GM18499 (cell line): Measurements from ENCODE around the gene SIGLEC7.
A peak's percentile ranks its signal among the peaks of the same experiment; 100 is the strongest.

ENCODE experiments used
- ATAC-seq: cut with Tn5 transposase; IDR thresholded peaks from one replicate; pipeline ENCODE4 v1.9.1; 2021; ENCODE audit warnings: moderate number of reproducible peaks; ENCODE audit not compliant: insufficient read depth, unreplicated experiment

The SIGLEC7 gene

GRCh38 chr19:51142119-51142518, at the start of gene SIGLEC7:
SIGLEC7 (plus strand) TSS chr19:51142301; CDS start chr19:51142370, 69 bp downstream.
- ATAC-seq: no peak

DNA sequence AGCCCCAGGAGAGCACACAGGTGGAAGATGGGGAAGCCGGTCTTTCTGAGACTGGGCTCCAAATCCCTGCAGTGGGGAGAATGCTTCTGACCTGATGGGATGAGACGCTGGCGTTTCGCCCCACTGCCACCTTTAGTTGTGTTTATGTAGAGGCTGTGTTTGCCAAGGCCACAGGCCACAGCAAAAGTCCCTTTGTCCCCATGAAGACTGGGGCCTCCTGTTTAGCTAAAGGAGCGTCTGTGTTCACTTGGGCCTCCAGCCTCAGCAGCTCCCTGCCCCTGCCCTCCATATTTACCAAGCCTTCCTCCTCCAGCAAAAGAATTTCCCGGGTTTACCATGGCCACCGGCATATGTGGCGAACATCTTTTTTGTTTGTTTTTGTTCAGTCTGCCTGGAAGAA, 49.0 kb upstream of the SIGLEC7 start:
- no peak for ATAC-seq

DNA sequence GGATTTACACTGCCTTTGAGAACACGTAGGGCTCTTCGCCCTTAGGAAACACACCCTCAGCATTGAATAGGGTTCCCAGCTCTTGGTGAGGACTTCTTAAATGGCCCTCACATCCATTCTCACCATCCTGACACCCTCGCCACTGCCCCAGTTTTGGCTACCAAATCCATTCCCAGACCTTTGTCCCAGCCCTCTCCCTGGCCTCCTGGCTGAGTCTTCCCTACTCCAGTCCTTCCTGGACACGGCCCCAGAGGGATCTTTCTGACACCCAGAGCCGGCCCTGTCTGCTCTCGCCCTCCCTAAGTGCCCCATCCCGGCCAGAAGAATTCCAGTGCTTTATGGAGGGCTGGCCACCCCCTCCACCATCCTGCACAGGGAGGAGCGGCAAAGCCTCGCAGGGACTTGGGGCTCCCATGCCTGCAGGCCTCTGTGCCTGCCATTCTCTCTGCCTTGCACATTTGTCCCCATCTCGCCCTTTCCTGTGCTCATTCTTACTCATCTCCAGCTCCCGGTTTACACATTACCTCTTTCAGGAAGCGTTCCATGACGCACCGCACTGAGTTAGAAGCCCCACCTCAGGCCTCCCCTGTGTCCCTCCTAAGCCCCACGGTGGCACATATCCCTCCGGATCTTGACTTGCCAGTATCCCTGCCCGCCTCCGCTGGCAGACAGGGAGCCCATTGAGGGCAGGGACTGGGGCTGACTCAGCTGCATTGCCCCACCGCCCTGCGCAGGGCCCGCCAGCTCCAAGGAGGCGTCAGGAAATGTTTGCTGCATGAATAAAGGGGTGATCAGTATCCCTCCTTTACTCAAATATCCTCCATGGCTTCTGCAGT, 48.4 kb upstream of the SIGLEC7 start:
- ATAC-seq: no peak

DNA sequence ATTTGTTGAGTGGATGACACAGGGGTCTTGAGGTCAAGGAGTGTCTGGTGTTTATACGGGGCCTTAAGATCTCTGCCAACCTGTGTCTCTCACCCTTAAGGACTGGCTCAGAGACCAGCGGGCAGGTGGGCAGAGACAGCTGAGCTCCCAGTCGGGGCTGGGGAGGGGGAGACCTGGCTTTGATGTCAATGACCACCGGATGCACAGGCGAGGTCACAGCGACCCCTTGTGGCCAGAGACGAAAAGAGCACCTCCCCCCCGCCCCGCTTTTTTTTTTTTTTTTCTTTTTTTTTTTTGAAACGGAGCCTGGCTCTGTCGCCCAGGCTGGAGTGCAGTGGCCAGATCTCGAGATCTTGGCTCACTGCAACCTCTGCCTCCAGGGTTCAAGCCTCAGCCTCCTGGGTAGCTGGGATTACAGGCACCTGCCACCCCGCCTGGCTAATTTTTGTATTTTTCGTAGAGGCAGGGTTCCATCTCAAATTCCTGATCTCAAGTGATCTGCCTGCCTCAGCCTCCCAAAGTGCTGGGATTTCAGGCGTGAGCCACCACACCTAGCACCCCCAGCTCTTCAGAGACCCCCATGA, 47.3 kb upstream of the SIGLEC7 start:
- ATAC-seq: no peak

DNA sequence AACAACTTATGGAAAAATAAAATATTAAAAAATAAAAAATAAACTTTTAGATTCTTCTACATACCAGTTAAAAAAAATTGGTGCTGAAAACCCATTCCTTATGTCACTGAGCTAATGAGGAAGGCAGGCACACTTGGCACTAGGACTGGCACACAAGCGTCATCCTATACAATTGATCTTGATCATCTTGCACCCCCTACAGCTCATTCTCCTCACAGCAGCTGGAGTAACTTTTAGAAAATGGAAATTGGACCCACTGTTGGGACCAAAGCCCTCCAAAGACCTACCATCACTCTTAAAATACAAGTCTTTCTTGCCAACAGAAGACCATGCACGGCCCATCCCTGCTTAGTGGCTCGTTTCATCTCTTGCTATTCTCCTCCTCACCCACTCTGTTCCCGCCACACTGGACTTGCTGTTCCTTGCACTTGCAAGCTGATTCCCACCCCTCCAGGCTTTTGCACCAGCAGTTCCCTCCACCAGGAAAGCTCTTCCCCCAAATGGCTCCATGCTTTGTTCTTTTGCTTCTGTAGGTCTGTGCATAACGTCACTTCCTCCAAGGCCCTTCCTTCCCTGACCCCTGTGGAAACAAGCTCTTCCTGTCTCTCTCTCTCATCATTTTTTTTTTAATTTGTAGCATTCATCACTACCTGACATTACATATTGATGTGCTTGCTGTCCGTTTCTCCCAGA, 45.5 kb upstream of the SIGLEC7 start:
- no peak for ATAC-seq

DNA sequence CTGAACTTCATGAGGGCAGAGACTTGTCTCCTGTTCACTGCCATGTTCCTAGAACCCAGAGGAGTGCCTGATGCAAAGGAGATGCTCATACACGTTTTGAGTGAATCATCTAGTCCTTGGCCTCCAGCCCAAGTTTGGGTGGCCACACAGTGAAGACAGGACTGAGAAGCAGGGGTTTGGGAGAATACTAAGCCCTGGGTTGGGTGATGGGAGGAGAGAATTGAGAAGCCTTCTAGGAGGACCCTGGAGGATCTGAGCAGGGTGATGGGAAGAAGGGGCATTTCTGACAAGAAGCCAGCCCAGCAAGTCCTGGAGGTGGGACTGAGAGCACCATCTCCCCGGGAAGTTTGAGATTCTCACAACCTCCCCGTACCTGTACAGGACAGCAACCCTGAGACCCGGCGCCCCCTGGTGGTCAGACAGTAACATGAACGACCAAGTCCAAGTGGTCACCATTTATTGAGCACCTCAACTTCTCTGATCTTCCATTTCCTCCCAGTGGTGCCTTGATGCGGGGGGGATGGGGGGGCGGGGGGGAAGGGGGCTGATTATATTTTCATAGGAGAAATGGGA, 44.8 kb upstream of the SIGLEC7 start:
- ATAC-seq: no peak

- ATAC-seq: no peak
These were observed 44.3 kb upstream of the SIGLEC7 start for GRCh38 chr19:51097796-51098195.

DNA sequence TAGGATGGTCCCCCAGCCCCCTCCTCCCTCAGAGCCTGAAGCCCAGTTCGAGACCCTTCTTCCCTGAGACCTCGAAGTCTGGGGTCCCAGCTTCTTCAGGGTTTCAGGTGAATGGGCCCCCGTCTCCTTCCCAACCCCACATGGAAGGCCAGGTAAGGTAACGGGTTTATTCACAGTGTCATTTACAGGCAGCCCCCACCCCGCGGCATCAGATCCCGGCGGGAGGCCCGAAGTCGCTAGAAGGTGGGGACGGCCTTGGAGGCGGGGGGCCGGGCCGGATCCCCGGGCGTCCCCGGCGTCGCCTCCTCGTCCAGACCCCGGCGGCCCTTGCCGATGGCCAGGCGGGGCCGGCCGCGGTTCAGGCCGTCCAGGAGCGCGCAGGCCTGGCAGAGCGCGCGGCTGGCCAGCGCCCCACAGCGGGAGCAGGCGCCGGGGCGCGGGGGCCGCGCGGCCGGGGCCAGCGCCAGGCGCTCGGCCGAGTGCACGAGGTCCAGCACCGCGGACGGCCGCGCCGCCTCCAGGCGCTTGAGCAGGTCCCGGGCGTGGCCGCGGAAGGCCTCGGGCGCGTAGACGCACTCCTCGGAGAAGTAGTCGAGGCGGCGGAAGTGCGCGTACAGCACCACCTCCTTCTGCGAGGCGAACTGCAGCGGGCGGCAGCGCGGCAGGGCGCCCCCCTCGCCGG, 43.6 kb upstream of the SIGLEC7 start:
- ATAC-seq: no peak

- ATAC-seq: no peak
These were observed 43.1 kb upstream of the SIGLEC7 start for GRCh38 chr19:51099047-51099382.

- ATAC-seq: no peak
These were observed 41.5 kb upstream of the SIGLEC7 start for GRCh38 chr19:51100601-51101000.

- ATAC-seq: no peak
These were observed 40.8 kb upstream of the SIGLEC7 start for GRCh38 chr19:51101171-51101865.

DNA sequence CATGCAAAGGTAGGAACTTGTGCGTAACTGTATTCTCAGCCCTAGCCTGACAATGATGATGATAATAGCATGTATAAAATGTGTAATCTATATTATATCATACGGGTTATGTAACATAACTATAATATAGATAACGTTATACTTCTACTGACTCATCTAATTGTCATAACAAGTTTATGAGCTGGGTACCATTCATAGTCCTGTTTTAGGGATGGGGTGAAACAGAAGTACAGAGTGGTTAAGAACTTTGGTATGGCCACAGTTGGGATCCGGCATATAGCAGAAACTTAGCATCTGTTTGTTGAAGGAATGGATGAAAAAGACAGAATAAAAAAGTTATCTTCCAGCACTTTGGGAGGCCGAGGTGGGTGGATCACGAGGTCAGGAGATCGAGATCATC, 39.1 kb upstream of the SIGLEC7 start:
- ATAC-seq: no peak

- no peak for ATAC-seq
These were observed 38.2 kb upstream of the SIGLEC7 start for GRCh38 chr19:51103926-51104341.

DNA sequence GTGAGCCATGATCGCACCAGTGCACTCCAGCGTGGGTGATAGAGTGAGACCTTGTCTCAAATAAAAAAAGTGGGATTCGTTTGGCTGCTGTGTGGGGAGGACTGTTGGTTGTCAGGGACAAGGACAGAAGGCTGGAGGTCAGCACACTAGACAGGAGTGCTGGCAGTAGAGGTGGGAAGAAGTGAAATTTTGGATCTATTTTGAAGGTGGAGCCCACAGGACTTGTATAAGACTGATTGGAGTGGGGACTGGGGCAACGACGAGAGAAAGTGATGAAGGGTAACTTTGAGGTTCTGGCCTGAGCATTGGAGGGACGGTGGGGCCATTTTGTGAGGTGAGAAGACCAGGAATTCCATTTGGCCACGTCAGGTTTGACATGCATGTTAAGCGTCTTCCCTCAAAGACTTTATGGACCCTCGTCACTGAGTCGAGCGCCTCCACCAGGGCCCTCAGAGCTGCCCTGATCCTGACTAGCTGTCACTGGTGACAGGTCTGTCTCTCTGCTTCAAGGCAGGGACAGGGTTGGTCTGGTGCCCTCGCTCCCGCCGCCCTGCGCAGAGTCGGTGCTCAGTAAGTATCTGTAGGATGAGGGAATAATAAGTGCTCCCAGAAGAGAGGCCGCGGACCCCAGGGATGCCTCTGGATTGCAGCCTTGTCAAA, 34.6 kb upstream of the SIGLEC7 start:
- ATAC-seq: no peak

GRCh38 chr19:51108066-51108804, 33.9 kb upstream of the SIGLEC7 start, which contains the start of gene CTU1:
CTU1 (minus strand) TSS chr19:51108409; CDS start chr19:51104569, 3,840 bp downstream.
- ATAC-seq: peak; percentile 88

GRCh38 chr19:51108805-51109146, 33.3 kb upstream of the SIGLEC7 start:
- ATAC-seq: peak; percentile 14

DNA sequence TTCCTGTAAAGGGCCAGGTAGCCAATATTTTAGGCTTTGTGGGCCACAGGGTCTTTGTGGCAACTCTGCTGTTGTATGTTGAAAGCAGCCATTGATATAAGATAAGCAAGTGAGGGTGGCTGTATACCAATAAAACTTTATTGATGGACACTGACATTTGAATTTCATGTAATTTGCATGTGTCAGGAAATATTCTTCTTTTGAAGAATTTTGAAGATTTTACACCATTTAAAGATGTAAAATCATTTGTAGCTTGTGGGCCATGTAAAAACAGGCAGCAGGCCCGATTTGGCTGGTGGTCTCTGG, 31.5 kb upstream of the SIGLEC7 start:
- no peak for ATAC-seq

DNA sequence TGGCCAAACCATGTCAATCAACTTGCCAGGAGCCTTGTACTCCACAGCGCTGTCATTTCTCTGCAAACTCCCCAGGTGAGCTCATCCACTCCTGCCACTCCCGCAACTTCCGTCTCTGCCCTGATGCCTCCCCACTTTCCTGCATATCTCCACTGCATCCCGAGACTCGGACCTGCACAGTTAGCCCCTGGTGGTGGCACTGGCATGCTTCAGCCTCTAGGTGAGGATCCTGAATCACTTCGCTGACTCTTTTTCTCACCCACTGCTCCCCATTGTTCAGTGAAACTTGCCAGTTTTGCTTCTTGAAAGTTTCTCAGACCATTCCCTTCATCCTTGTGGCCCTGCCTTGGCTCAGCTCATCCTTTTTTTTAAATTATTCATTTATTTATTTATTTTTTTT, 30.5 kb upstream of the SIGLEC7 start:
- no peak for ATAC-seq
